ENCODE measurements around the gene PLCB1. TPM values are rescaled to one million over a fixed set of nuclear protein-coding genes. Genes with fewer than 3 reads are reported as not detected.
"Not testable (repeated sequence)": the region's sequence is repeated elsewhere in the genome, so short reads cannot be mapped to it uniquely, and the experiment has no call there.

Gene PLCB1
- total RNA-seq, 2 experiments from 2014 or later = 3.1 to 3.6 TPM

- POLR2A ChIA-PET = interaction anchor here (1.1 kb wide), 1 partner anchor 28 kb away, joined by 3 read pairs; no protein-coding TSS in a partner anchor
- no peak for ATAC-seq
- Mint-ChIP-seq H3K4me3 (no peak overlapping the region), H3K27ac (no peak overlapping the region), H3K36me3 (ENCODE audit: low read depth) (no peaks in the 10 kb centered on the region), H3K9me3 (no peaks in the 10 kb centered on the region), H3K4me1 (ENCODE audit: low read depth) (no peaks in the 10 kb centered on the region), H3K27me3 (no peaks in the 10 kb centered on the region)
- intact Hi-C loops (cut with micrococcal nuclease) = loop anchor here (10.0 kb wide), 1 partner anchor 543 kb away; no protein-coding TSS in a partner anchor
- CTCF ChIA-PET = no interaction called here
- no peak for DNase-seq
- TF ChIP-seq, protein P1, sequence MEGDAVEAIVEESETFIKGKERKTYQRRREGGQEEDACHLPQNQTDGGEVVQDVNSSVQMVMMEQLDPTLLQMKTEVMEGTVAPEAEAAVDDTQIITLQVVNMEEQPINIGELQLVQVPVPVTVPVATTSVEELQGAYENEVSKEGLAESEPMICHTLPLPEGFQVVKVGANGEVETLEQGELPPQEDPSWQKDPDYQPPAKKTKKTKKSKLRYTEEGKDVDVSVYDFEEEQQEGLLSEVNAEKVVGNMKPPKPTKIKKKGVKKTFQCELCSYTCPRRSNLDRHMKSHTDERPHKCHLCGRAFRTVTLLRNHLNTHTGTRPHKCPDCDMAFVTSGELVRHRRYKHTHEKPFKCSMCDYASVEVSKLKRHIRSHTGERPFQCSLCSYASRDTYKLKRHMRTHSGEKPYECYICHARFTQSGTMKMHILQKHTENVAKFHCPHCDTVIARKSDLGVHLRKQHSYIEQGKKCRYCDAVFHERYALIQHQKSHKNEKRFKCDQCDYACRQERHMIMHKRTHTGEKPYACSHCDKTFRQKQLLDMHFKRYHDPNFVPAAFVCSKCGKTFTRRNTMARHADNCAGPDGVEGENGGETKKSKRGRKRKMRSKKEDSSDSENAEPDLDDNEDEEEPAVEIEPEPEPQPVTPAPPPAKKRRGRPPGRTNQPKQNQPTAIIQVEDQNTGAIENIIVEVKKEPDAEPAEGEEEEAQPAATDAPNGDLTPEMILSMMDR (IDR thresholded peaks at IDR 0.05) = no peak
Observed at GRCh38 chr20:8851446-8851845, 719.4 kb downstream of the PLCB1 start.

GRCh38 chr20:8851919-8852318 is 719.9 kb downstream of the PLCB1 start:
- POLR2A ChIA-PET = interaction anchor here (1.1 kb wide), 1 partner anchor 28 kb away, joined by 3 read pairs; no protein-coding TSS in a partner anchor
- H3K27ac Mint-ChIP-seq; CTCF ChIA-PET; DNase-seq; H3K27me3 Mint-ChIP-seq; H3K4me3 Mint-ChIP-seq; H3K9me3 Mint-ChIP-seq; H3K4me1 Mint-ChIP-seq (ENCODE audit: low read depth); ATAC-seq; H3K36me3 Mint-ChIP-seq (ENCODE audit: low read depth): not testable (repeated sequence)
- intact Hi-C loops (cut with micrococcal nuclease) = loop anchor here (10.0 kb wide), 1 partner anchor 543 kb away; no protein-coding TSS in a partner anchor

- H3K4me1 Mint-ChIP-seq (ENCODE audit: low read depth); H3K27me3 Mint-ChIP-seq; ATAC-seq; DNase-seq; H3K36me3 Mint-ChIP-seq (ENCODE audit: low read depth); H3K4me3 Mint-ChIP-seq; H3K9me3 Mint-ChIP-seq; H3K27ac Mint-ChIP-seq: not testable (repeated sequence)
- intact Hi-C loops (cut with micrococcal nuclease) = loop anchor here (10.0 kb wide), 1 partner anchor 542 kb away; no protein-coding TSS in a partner anchor
- CTCF ChIA-PET = interaction anchor here (0.7 to 2.2 kb wide), 23 partner anchors 9 to 757 kb away, joined by 3 to 16 read pairs (median 4); no protein-coding TSS in a partner anchor
- POLR2A ChIA-PET = interaction anchor here (0.7 kb wide), 1 partner anchor 866 kb away, joined by 4 read pairs; no protein-coding TSS in a partner anchor
Observed at GRCh38 chr20:8853211-8853610, 721.1 kb downstream of the PLCB1 start.

GRCh38 chr20:8853805-8854338 is 721.8 kb downstream of the PLCB1 start:
- Mint-ChIP-seq H3K4me1 (ENCODE audit: low read depth) (no peaks in the 10 kb centered on the region), H3K9me3 (peaks cover 2% of the 10 kb centered on the region), H3K36me3 (ENCODE audit: low read depth) (no peaks in the 10 kb centered on the region), H3K27me3 (no peaks in the 10 kb centered on the region), H3K27ac (no peak overlapping the region), H3K4me3 (no peak overlapping the region)
- ChIA-PET CTCF (interaction anchor here (0.7 to 2.2 kb wide), 24 partner anchors 9 to 756 kb away, joined by 3 to 16 read pairs (median 4); no protein-coding TSS in a partner anchor), POLR2A (interaction anchor here (0.7 kb wide), 1 partner anchor 867 kb away, joined by 4 read pairs; no protein-coding TSS in a partner anchor)
- intact Hi-C loops (cut with micrococcal nuclease) = loop anchor here (10.0 kb wide), 1 partner anchor 541 kb away; no protein-coding TSS in a partner anchor
- DNase-seq (peak; percentile 2), ATAC-seq (peak; percentile 58)
- TF ChIP-seq, protein P1 (IDR thresholded peaks at IDR 0.05) = peak; percentile 80

DNA sequence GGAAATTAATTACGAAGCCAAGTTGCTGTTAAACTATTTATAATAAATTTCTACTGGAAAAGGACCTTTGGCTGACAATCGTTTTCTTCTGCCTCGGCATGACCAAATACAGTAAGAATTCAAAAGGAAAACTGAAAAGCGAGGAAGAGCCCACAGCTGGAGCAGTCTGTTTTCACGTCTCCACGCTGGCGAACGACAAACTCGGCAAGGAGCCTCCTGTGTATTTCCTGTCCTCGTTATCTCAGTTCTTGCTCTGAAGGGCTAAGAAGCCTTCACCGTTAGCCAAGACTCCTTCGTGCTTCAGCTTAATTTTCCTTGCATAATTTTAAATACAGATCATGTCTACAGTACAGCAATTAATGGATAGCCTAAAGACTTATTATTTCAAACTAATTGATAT is 722.5 kb downstream of the PLCB1 start:
- DNase-seq (no peak), ATAC-seq (no peak)
- CTCF ChIA-PET = interaction anchor here (1.3 to 2.2 kb wide), 3 partner anchors 13 to 112 kb away, joined by 3 to 16 read pairs (median 6); no protein-coding TSS in a partner anchor
- Mint-ChIP-seq H3K27ac (no peak overlapping the region), H3K27me3 (no peaks in the 10 kb centered on the region), H3K4me1 (ENCODE audit: low read depth) (no peaks in the 10 kb centered on the region), H3K4me3 (no peak overlapping the region), H3K9me3 (peaks cover 2% of the 10 kb centered on the region), H3K36me3 (ENCODE audit: low read depth) (no peaks in the 10 kb centered on the region)
- POLR2A ChIA-PET = no interaction called here
- TF ChIP-seq, protein P1 (IDR thresholded peaks at IDR 0.05) = no peak
- intact Hi-C loops (cut with micrococcal nuclease) = loop anchor here (10.0 kb wide), 1 partner anchor 540 kb away; no protein-coding TSS in a partner anchor

- Mint-ChIP-seq H3K27ac (no peak overlapping the region), H3K4me3 (no peak overlapping the region), H3K9me3 (peaks cover 2% of the 10 kb centered on the region), H3K36me3 (ENCODE audit: low read depth) (no peaks in the 10 kb centered on the region), H3K27me3 (no peaks in the 10 kb centered on the region), H3K4me1 (ENCODE audit: low read depth) (no peaks in the 10 kb centered on the region)
- CTCF ChIA-PET = no interaction called here
- no peak for ATAC-seq
- TF ChIP-seq, protein P1 (IDR thresholded peaks at IDR 0.05) = no peak
- DNase-seq = no peak
- intact Hi-C loops (cut with micrococcal nuclease) = loop anchor here (10.0 kb wide), 1 partner anchor 539 kb away; no protein-coding TSS in a partner anchor
- POLR2A ChIA-PET = no interaction called here
Observed at GRCh38 chr20:8855315-8855714, 723.2 kb downstream of the PLCB1 start.
